Measurements from ENCODE around the gene CTSZ.

- TF ChIP-seq CTCF (conservative IDR thresholded peaks at IDR 0.05), result no peak
- no peak for TF ChIP-seq EZH2 (IDR thresholded peaks at IDR 0.05; ENCODE audit: low read depth)
Observed at GRCh38 chr20:58990651-58991445, 16.2 kb downstream of the CTSZ start.

All from PC-9 (cell line).